Adrenal gland (tissue), 12 donors: ENCODE results near the gene ZNF888. TPM values are rescaled to one million over a fixed set of nuclear protein-coding genes. Genes with fewer than 3 reads are reported as not detected.

Experiments used
- DNase-seq, 7 donors: peaks; one replicate each; pipeline ENCODE4 v3.0.0-alpha.2; 2019 to 2020
- H3K27ac ChIP-seq, 5 donors: fragments of 200-600 bp; sonication (generic) in 4 of 5; 1 replicate in 3 of 5; 2 replicates in 2 of 5; pipeline versions ENCODE4 v1.5.1 to v1.8.0; 2016 to 2020; ENCODE audit warnings: mild to moderate bottlenecking in 1 of 5
- H3K27me3 ChIP-seq: fragments of 200-600 bp; 2 replicates; pipeline ENCODE4 v1.8.0; 2021
- H3K36me3 ChIP-seq, 2 donors: fragments of 200-600 bp; replicated peaks in 1 of 2; 1 replicate in 1 of 2; 2 replicates in 1 of 2; pipeline versions ENCODE4 v1.5.1 to v1.8.0; 2018 to 2022
- H3K4me1 ChIP-seq, 2 donors: fragments of 200-600 bp; replicated peaks in 1 of 2; 1 replicate in 1 of 2; 2 replicates in 1 of 2; pipeline versions ENCODE4 v1.5.1 to v1.8.0; 2018 to 2021
- H3K4me3 ChIP-seq, 4 donors: fragments of 200-600 bp; sonication (generic) in 3 of 4; one replicate each; pipeline ENCODE4 v1.5.1; 2016 to 2018
- H3K9me3 ChIP-seq, 3 donors: fragments of 200-600 bp; sonication (generic) in 1 of 3; replicated peaks in 1 of 3; 1 replicate in 2 of 3; 2 replicates in 1 of 3; pipeline versions ENCODE4 v1.5.1 to v1.8.0; 2016 to 2021
- CTCF ChIP-seq, 6 experiments: fragments of 450-650 bp in 4 of 6; fragments of 200-600 bp in 2 of 6; sonication (generic) in 1 of 6; IDR thresholded peaks; 1 replicate in 5 of 6; 2 replicates in 1 of 6; pipeline versions ENCODE4 v1.5.1 to v1.8.0; 2016 to 2021; ENCODE audit warnings: antibody characterized with exemption in 6 of 6, mild to moderate bottlenecking in 2 of 6, moderate library complexity in 1 of 6
- POLR2A ChIP-seq, 2 donors: fragments of 450-650 bp; IDR thresholded peaks; one replicate each; pipeline ENCODE4 v1.6.1; 2017; ENCODE audit warnings: antibody characterized with exemption in 2 of 2, mild to moderate bottlenecking in 2 of 2, moderate library complexity in 1 of 2
- WGBS, 4 donors: extraction: QIAGEN DNeasy Blood & Tissue Kit in 2 of 4; methylation state at CpG; one replicate each; pipeline versions ENCODE4 v1.1.5 to v1.1.7; 2013 to 2017; 5-methylcytosine and 5-hydroxymethylcytosine counted together
- intact Hi-C, 2 donors: fragments of 100-400 bp; cut with DNase I; formaldehyde crosslinking; loops; one replicate each; pipeline versions ENCODE4 v1.14.1 to v1.15.0; 2022 to 2023
- polyA plus RNA-seq, 3 donors: library from polyadenylated mRNA; stranded (reverse); fragments of 200-250 nt in 2 of 3; fragments of 350-450 nt in 1 of 3; fragmentation: Illumina TruSeq in 1 of 3; extraction: RNeasy Lipid Tissue Mini Kit (QIAGEN cat#74804) in 1 of 3; gene quantifications; one replicate each; pipeline ENCODE4 v1.2.3, GENCODE V29; 2013 to 2014
- total RNA-seq, 9 donors: library from RNA; depleted of rRNA in 4 of 9; stranded (reverse); fragments of >200 nt in 4 of 9; fragments of 120-200 nt in 1 of 9; fragmentation: NEBNext Ultra II Directional in 1 of 9; extraction: Animal tissue kit (Norgen Biotek cat#: 25700) in 1 of 9; gene quantifications; one replicate each; pipeline versions ENCODE4 v1.1.0 to v1.2.4, GENCODE V29; 2013 to 2023
- donor health status: healthy with polysubstance abuse.
- donor health status: Bipolar disorder and iron deficiency.
- donor health status: DM: yes; HTN: yes; CAD: no.
- donor health status: DM: no; HTN: no; CAD: no.
- donor health status: DM: no; HTN: no; CAD: no.
- donor health status: DM: yes; HTN: yes; CAD: no.

ZNF888 gene
- total and polyA plus RNA-seq, 12 donors, result 2.2 to 9.0 (median 4.7) TPM

GRCh38 chr19:52962394-52963246 lies 39.4 kb upstream of the ZNF888 start, which contains the start of gene ZNF816:
Gene ZNF816 (minus strand): TSS chr19:52962881. CDS start chr19:52956089, 6,792 bp downstream.
- Histone ChIP-seq H3K9me3 (no peaks in the 10 kb centered on the region), H3K4me1 (peaks cover 9 to 10% of the 10 kb centered on the region in 2 donors), H3K27me3 (no peaks in the 10 kb centered on the region), H3K4me3 (peak within 1 kb of the TSS; percentile 36 to 78 (median 62)), H3K27ac (peak within 1 kb of the TSS; percentile 77 to 83 (median 81)), H3K36me3 (no peaks in the 10 kb centered on the region)
- DNase-seq, result peak; percentile 97 to 99 (median 98)
- TF ChIP-seq POLR2A (IDR thresholded peaks at IDR 0.05) (peak in 1 of 2 donors; percentile 85), CTCF (IDR thresholded peaks at IDR 0.05) (no peak)
- 0% methylated on average over 33 to 55 of the region's 55 CpGs for WGBS, 4 donors
- intact Hi-C loops, result no loop called here

GRCh38 chr19:52961981-52962380 lies 38.8 kb upstream of the ZNF888 start:
- Histone ChIP-seq H3K4me3 (peak overlapping the region in 3 of 4 donors; percentile 36 to 78 (median 65)), H3K9me3 (no peaks in the 10 kb centered on the region), H3K27ac (peak overlapping the region; percentile 77 to 83 (median 81)), H3K4me1 (peaks cover 9 to 10% of the 10 kb centered on the region in 2 donors), H3K27me3 (no peaks in the 10 kb centered on the region), H3K36me3 (no peaks in the 10 kb centered on the region)
- intact Hi-C loops, result no loop called here
- 27 to 35% (median 29%) methylated on average over 5 of the region's 5 CpGs for WGBS, 4 donors
- TF ChIP-seq POLR2A (IDR thresholded peaks at IDR 0.05) (no peak), CTCF (IDR thresholded peaks at IDR 0.05) (no peak)
- no peak for DNase-seq

GRCh38 chr19:52959613-52960295 lies 36.5 kb upstream of the ZNF888 start:
- no peaks in the 10 kb centered on the region for H3K9me3 ChIP-seq
- WGBS, 4 donors, result 94 to 98% (median 95%) methylated on average over 11 of the region's 11 CpGs
- no peak for TF ChIP-seq POLR2A (IDR thresholded peaks at IDR 0.05)
- no peak for TF ChIP-seq CTCF (IDR thresholded peaks at IDR 0.05)
- H3K4me3 ChIP-seq, result no peak overlapping the region
- peaks cover 9 to 10% of the 10 kb centered on the region in 2 donors for H3K4me1 ChIP-seq
- peaks cover 0 to 11% of the 10 kb centered on the region in 2 donors for H3K36me3 ChIP-seq
- H3K27ac ChIP-seq, result no peak overlapping the region
- intact Hi-C loops, result no loop called here
- DNase-seq, result no peak
- H3K27me3 ChIP-seq, result no peaks in the 10 kb centered on the region

GRCh38 chr19:52957591-52957990 lies 34.4 kb upstream of the ZNF888 start:
- Histone ChIP-seq H3K4me1 (peaks cover 4 to 9% of the 10 kb centered on the region in 2 donors), H3K27ac (no peak overlapping the region), H3K9me3 (peaks cover 0 to under 1% (median 0%) of the 10 kb centered on the region in 3 donors), H3K4me3 (no peak overlapping the region), H3K36me3 (peaks cover 0 to 20% of the 10 kb centered on the region in 2 donors), H3K27me3 (no peaks in the 10 kb centered on the region)
- DNase-seq, result no peak
- intact Hi-C loops, result no loop called here
- 86 to 98% (median 97%) methylated on average over 7 to 8 of the region's 8 CpGs for WGBS, 4 donors
- TF ChIP-seq CTCF (IDR thresholded peaks at IDR 0.05), result no peak
- TF ChIP-seq POLR2A (IDR thresholded peaks at IDR 0.05), result no peak
